Measurements from ENCODE around the gene SGCE. TPM values are rescaled to one million over a fixed set of nuclear protein-coding genes. Genes with fewer than 3 reads are reported as not detected.

SGCE gene
- total RNA-seq, 1 experiment from 2014 or later: 56.2 TPM

DNA sequence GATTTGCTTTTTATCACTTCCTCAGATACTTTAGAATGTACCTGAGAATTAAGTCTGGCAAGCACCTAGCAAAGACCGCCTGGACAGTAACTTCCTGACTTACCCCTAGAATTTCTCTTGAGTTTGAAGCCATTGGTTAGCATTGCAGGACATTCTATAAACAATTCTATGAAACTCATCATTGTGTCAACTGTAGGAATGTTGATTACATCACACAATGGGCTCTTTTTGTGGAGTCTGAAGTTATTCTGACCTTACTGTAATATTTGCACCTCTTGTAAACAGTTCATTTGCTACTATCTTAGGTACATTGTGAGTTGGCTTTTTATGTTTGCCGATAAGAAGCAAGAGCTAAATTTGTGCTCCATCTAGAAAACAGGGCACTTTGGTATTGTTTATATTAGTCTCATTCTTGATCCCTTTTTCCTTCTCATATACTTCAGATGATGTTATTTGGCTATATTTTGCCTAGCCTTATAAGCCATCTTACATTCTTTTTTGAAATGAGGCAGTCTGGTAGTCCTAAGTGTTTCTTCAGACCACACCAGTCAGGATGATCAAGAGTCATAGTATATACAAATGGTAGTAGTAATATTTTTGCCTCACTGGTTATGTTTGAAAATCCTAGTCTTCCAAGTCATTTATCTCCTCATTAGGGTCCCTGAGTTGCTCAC lies 94.0 kb downstream of the SGCE start:
- no peaks in the 10 kb centered on the region for H3K9me3 Mint-ChIP-seq (ENCODE audit: unreplicated experiment)
- H3K36me3 ChIP-seq (ENCODE audit: control insufficient read depth, insufficient read depth, low read length): no peaks in the 10 kb centered on the region
- no peaks in the 10 kb centered on the region for H3K36me3 Mint-ChIP-seq (ENCODE audit: insufficient read depth, unreplicated experiment)
- H3K4me1 Mint-ChIP-seq (ENCODE audit: low read depth, unreplicated experiment): peaks cover 10% of the 10 kb centered on the region
- no peak for DNase-seq
- H3K27ac Mint-ChIP-seq (ENCODE audit: unreplicated experiment): no peak overlapping the region
- POLR2A ChIA-PET: no interaction called here
- H3K9me3 ChIP-seq: no peaks in the 10 kb centered on the region
- no peak overlapping the region for H3K4me3 ChIP-seq (ENCODE audit: low read depth, low read length)
- peaks cover 32% of the 10 kb centered on the region for H3K4me1 ChIP-seq
- CTCF ChIA-PET: no interaction called here
- intact Hi-C loops (cut with micrococcal nuclease; ENCODE audit: unreplicated experiment): loop anchor here (5.0 kb wide), 1 partner anchor 95 kb away; the partner anchor contains the start of gene SGCE
- no peaks in the 10 kb centered on the region for H3K27me3 Mint-ChIP-seq (ENCODE audit: insufficient read depth, unreplicated experiment)
- no peak overlapping the region for H3K4me3 Mint-ChIP-seq (ENCODE audit: unreplicated experiment)
- H3K27me3 ChIP-seq (replicated peaks; ENCODE audit: control insufficient read depth, insufficient read depth, low read length): no peaks in the 10 kb centered on the region
- no TSS peak for BruUV-seq (replicated peaks)
- TF ChIP-seq, protein P1, sequence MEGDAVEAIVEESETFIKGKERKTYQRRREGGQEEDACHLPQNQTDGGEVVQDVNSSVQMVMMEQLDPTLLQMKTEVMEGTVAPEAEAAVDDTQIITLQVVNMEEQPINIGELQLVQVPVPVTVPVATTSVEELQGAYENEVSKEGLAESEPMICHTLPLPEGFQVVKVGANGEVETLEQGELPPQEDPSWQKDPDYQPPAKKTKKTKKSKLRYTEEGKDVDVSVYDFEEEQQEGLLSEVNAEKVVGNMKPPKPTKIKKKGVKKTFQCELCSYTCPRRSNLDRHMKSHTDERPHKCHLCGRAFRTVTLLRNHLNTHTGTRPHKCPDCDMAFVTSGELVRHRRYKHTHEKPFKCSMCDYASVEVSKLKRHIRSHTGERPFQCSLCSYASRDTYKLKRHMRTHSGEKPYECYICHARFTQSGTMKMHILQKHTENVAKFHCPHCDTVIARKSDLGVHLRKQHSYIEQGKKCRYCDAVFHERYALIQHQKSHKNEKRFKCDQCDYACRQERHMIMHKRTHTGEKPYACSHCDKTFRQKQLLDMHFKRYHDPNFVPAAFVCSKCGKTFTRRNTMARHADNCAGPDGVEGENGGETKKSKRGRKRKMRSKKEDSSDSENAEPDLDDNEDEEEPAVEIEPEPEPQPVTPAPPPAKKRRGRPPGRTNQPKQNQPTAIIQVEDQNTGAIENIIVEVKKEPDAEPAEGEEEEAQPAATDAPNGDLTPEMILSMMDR (IDR thresholded peaks at IDR 0.05; ENCODE audit: insufficient read depth in 1 of 2, low read depth in 1 of 2, low read length in 1 of 2, severe bottlenecking in 1 of 2, unreplicated experiment in 1 of 2): no peak

DNA sequence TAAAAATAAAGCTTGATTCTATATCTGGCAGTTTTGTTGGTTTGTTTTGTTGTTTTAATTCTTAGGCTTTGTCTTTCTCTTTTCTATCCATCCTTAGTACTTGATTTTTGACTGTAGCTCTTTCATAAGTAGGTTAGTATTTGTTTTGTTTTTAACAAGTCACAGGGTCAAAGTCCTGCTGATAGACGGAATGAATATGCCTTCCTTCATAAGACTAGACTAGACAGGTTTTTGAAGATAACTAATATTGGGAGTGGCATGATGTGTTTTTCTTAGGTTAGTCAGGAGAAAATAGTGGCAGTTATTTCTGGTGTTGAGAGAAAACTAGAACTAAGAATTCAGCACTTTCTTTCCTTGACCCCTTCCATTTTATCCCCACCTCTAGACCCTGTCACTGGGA lies 96.0 kb downstream of the SGCE start:
- no peaks in the 10 kb centered on the region for H3K9me3 ChIP-seq
- POLR2A ChIA-PET: no interaction called here
- BruUV-seq (replicated peaks): no TSS peak
- H3K27me3 ChIP-seq (replicated peaks; ENCODE audit: control insufficient read depth, insufficient read depth, low read length): no peaks in the 10 kb centered on the region
- peaks cover 10% of the 10 kb centered on the region for H3K4me1 Mint-ChIP-seq (ENCODE audit: low read depth, unreplicated experiment)
- H3K4me3 ChIP-seq (ENCODE audit: low read depth, low read length): no peak overlapping the region
- peaks cover 32% of the 10 kb centered on the region for H3K4me1 ChIP-seq
- CTCF ChIA-PET: interaction anchor here (0.6 kb wide), 3 partner anchors 96 to 415 kb away, joined by 3 to 8 read pairs (median 3); partner anchors contain the start of gene SGCE
- H3K4me3 Mint-ChIP-seq (ENCODE audit: unreplicated experiment): peak overlapping the region; percentile 24
- H3K36me3 Mint-ChIP-seq (ENCODE audit: insufficient read depth, unreplicated experiment): no peaks in the 10 kb centered on the region
- TF ChIP-seq, protein P1 (IDR thresholded peaks at IDR 0.05; ENCODE audit: insufficient read depth in 1 of 2, low read depth in 1 of 2, low read length in 1 of 2, severe bottlenecking in 1 of 2, unreplicated experiment in 1 of 2): no peak
- no peaks in the 10 kb centered on the region for H3K36me3 ChIP-seq (ENCODE audit: control insufficient read depth, insufficient read depth, low read length)
- H3K27ac Mint-ChIP-seq (ENCODE audit: unreplicated experiment): peak overlapping the region; percentile 43
- no peaks in the 10 kb centered on the region for H3K27me3 Mint-ChIP-seq (ENCODE audit: insufficient read depth, unreplicated experiment)
- intact Hi-C loops (cut with micrococcal nuclease; ENCODE audit: unreplicated experiment): loop anchor here (1.0 to 5.0 kb wide), 2 partner anchors 20 to 97 kb away; partner anchors contain the start of gene SGCE
- DNase-seq: peak in 1 of 2 experiments; percentile 32
- H3K9me3 Mint-ChIP-seq (ENCODE audit: unreplicated experiment): no peaks in the 10 kb centered on the region

DNA sequence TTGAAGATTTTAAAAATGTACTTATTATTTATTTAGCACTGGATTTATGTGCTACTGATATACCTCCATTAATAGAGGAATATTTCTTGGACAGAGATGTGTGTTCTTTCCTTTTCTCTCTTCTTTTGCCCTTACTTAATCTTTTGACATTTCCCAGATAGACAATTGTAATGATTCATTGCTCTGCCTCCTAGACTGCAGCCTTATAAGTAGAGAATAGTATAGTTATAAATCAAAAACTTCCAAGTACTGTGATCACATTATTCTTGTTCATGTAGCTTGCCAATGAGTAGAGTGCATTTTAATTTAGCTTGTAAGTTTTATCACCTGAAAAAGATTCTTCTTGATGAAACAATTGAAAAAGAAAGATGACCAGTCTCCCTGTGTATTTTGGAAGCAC lies 98.7 kb downstream of the SGCE start:
- H3K27me3 Mint-ChIP-seq (ENCODE audit: insufficient read depth, unreplicated experiment): no peaks in the 10 kb centered on the region
- peaks cover 10% of the 10 kb centered on the region for H3K4me1 Mint-ChIP-seq (ENCODE audit: low read depth, unreplicated experiment)
- intact Hi-C loops (cut with micrococcal nuclease; ENCODE audit: unreplicated experiment): no loop called here
- H3K27ac Mint-ChIP-seq (ENCODE audit: unreplicated experiment): no peak overlapping the region
- H3K36me3 Mint-ChIP-seq (ENCODE audit: insufficient read depth, unreplicated experiment): no peaks in the 10 kb centered on the region
- H3K27me3 ChIP-seq (replicated peaks; ENCODE audit: control insufficient read depth, insufficient read depth, low read length): no peaks in the 10 kb centered on the region
- no peaks in the 10 kb centered on the region for H3K36me3 ChIP-seq (ENCODE audit: control insufficient read depth, insufficient read depth, low read length)
- DNase-seq: no peak
- H3K4me3 Mint-ChIP-seq (ENCODE audit: unreplicated experiment): no peak overlapping the region
- peaks cover 31% of the 10 kb centered on the region for H3K4me1 ChIP-seq
- no peaks in the 10 kb centered on the region for H3K9me3 ChIP-seq
- ChIA-PET POLR2A (no interaction called here), CTCF (no interaction called here)
- TF ChIP-seq, protein P1 (IDR thresholded peaks at IDR 0.05; ENCODE audit: insufficient read depth in 1 of 2, low read depth in 1 of 2, low read length in 1 of 2, severe bottlenecking in 1 of 2, unreplicated experiment in 1 of 2): no peak
- H3K9me3 Mint-ChIP-seq (ENCODE audit: unreplicated experiment): no peaks in the 10 kb centered on the region
- BruUV-seq (replicated peaks): no TSS peak
- no peak overlapping the region for H3K4me3 ChIP-seq (ENCODE audit: low read depth, low read length)
